Measurements from ENCODE around the gene HSPA8.

DNA sequence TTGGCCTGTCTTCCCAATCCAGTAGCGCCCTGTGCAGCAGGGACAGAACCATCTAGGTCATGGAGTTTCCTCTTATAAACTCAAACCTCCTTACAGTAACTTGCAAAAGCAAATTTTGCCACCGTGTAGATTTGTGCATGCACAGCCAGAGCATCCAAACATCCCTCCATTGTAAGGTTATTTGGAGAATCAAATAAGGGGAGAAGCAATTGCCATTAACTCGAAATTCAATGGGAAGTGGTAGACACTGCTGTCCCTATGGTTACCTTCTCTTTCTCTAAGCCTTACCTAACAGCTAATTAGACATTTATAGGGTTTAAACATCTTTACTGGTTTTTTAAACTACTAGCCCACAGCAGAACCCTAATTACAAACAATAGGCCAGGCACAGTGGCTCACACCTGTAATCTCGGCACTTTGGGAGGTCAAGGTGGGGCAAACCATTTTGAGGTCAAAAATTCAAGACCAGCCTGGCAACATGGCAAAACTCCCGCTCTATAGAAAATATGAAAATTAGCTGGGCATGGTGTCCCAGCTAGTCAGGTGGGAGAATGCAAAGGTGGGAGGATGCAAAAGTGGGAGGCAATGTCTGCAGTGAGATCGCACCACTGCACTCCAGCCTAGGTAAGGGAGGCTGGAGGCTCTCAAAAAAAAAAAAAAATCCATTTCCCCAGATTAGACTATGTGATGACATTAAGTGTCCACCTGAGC, 6.6 kb downstream of the HSPA8 start:
- TF ChIP-seq EGR1 (IDR thresholded peaks at IDR 0.05), result no peak
- no peak for TF ChIP-seq MAX (IDR thresholded peaks at IDR 0.05)
- TF ChIP-seq TEAD4 (IDR thresholded peaks at IDR 0.05), result no peak
- TF ChIP-seq REST (IDR thresholded peaks at IDR 0.05; ENCODE audit: low read depth), result no peak
- TF ChIP-seq CREB1 (IDR thresholded peaks at IDR 0.05; ENCODE audit: low read depth), result no peak
- TF ChIP-seq ZBTB7A (IDR thresholded peaks at IDR 0.05; ENCODE audit: low read depth), result no peak
- TF ChIP-seq RAD21 (IDR thresholded peaks at IDR 0.05; ENCODE audit: low read depth), result no peak

Measured in Ishikawa (cell line).